K562 (cell line): ENCODE measurements around the gene MAGI1. TPM values are rescaled to one million over a fixed set of nuclear protein-coding genes. Genes with fewer than 3 reads are reported as not detected.

Experiments used
- BCOR ChIP-seq: fragments of 450-650 bp; IDR thresholded peaks from 2 replicates; pipeline ENCODE4 v1.6.1; 2016
- CAMTA2 ChIP-seq: fragments of 250-450 bp; sonication (Bioruptor Pico); conservative IDR thresholded peaks from 2 replicates; pipeline ENCODE4 v1.5.1; 2022
- CHD7 ChIP-seq: fragments of 200-600 bp; sonication (generic); IDR thresholded peaks from one replicate; pipeline ENCODE4 v1.6.1; 2012; ENCODE audit warnings: mild to moderate bottlenecking, low read depth, low read length, inconsistent platforms
- L3MBTL2 ChIP-seq: fragments of 450-650 bp; IDR thresholded peaks from 2 replicates; pipeline ENCODE4 v1.6.1; 2016; ENCODE audit warnings: mild to moderate bottlenecking, moderate library complexity
- MAFK ChIP-seq: IDR thresholded peaks from 2 replicates; pipeline ENCODE4 v1.6.1; 2011; ENCODE audit warnings: low read length, improper control_type of control experiment
- NCOA6 ChIP-seq: fragments of 450-650 bp; IDR thresholded peaks from 2 replicates; pipeline ENCODE4 v1.6.1; 2017; ENCODE audit warnings: mild to moderate bottlenecking
- TAL1 ChIP-seq: fragments of 450-650 bp; IDR thresholded peaks from 2 replicates; pipeline ENCODE4 v1.6.1; 2016; ENCODE audit warnings: mild to moderate bottlenecking
- ZNF175 ChIP-seq: fragments of 200-800 bp; sonication (Bioruptor generic); IDR thresholded peaks from 2 replicates; pipeline ENCODE4 v1.6.1; 2016; ENCODE audit warnings: low read depth, mild to moderate bottlenecking, missing genetic modification characterization, missing compliant biosample characterization
- ZNF512 ChIP-seq: IDR thresholded peaks from 2 replicates; pipeline ENCODE4 v1.6.1; 2016; ENCODE audit warnings: missing genetic modification characterization, missing compliant biosample characterization
- polyA plus RNA-seq, 8 experiments: library from polyadenylated mRNA; depleted of rRNA in 4 of 8; stranded (reverse) in 5 of 8; unstranded in 3 of 8; fragments of >200 nt; fragmentation: Nextera tagmentation in 2 of 8; fragmentation: Illumina TruSeq in 1 of 8; extraction: Ambion mirVana in 2 of 8; extraction: Trizol in 1 of 8; gene quantifications; 2 replicates each; pipeline versions ENCODE4 v1.2.1 to v1.2.3, GENCODE V29; 2011 to 2014; ENCODE audit warnings: inconsistent platforms in 1 of 8, missing spikeins in 1 of 8
- total RNA-seq, 7 experiments: library from RNA; depleted of rRNA in 6 of 7; stranded (reverse); fragments of >200 nt in 6 of 7; fragmentation: Illumina TruSeq in 2 of 7; extraction: Trizol in 2 of 7; gene quantifications; 2 replicates each; pipeline versions ENCODE4 v1.2.1 to v1.2.3, GENCODE V29; 2011 to 2021; ENCODE audit warnings: low replicate concordance in 1 of 7
- TF ChIP-seq, protein P1 (sequence below), 3 experiments: fragments of 200-800 bp in 1 of 3; fragments of 250-450 bp in 1 of 3; fragments of 450-650 bp in 1 of 3; sonication (Bioruptor Pico) in 1 of 3; sonication (Bioruptor generic) in 1 of 3; formaldehyde crosslinking in 1 of 3; IDR thresholded peaks; 2 replicates each; pipeline versions ENCODE4 v1.6.1 to v1.8.0; 2016 to 2022; ENCODE audit warnings: mild to moderate bottlenecking in 2 of 3, missing genetic modification characterization in 2 of 3, missing compliant biosample characterization in 1 of 3, moderate library complexity in 1 of 3

Gene MAGI1
- total and polyA plus RNA-seq, 9 of the 15 experiments (the other 6 are each of a cell fraction or from before 2014, with no cell fraction given), result 7.8 to 59.4 (median 43.2) TPM

DNA sequence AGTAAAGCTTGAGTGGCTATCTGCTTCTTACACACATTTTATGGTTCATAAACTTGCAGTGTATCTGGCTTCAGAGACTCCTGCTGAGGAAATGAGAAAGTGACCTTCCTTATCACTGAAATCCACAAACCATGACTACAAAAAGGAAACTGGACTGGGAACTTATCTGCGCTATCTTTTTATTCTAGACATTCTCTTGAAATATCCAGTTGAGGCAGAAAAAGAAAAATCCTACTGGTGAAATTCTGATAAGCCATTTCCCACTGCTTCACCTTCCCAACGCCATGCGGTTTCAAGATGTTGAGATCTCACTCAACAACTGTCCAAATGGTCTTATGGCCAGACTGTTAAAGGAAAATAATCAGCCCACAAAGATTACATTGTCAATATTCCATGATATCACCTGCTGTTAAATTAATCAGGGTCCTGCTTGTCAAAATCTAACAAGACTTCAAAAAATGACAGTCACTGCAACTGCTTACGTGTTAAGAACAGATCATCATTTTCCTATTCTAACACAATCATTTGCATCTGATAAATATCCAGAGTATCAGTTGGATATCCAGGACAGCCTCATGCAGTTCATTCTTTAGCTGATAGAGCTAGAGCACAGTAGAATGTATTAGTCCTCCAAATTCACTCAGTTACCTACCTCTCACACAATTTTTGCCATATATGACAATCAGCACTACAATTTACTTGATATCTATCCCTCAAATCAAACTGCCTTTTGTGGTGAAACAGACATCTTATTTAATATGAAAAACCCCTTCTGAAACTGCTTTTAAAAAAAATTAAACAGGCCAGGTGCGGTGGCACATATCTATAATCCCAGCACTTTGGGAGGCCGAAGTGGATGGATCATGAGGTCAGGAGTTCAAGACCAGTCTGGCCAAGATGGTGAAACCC, 538.1 kb downstream of the MAGI1 start (continued):
- TF ChIP-seq ZNF512 (tag) (no peak), ZNF175 (CRISPR knock-in tag) (peak; percentile 66; the same call in 1 of the 2 replicates), CHD7 (no peak), TAL1 (peak; percentile 95), MAFK (no peak), BCOR (0 out of 2 replicates have a peak, but pooled peaks have one; percentile 28), L3MBTL2 (peak; percentile 75), NCOA6 (no peak), CAMTA2 (CRISPR knock-in tag) (no peak)
- TF ChIP-seq, protein P1, sequence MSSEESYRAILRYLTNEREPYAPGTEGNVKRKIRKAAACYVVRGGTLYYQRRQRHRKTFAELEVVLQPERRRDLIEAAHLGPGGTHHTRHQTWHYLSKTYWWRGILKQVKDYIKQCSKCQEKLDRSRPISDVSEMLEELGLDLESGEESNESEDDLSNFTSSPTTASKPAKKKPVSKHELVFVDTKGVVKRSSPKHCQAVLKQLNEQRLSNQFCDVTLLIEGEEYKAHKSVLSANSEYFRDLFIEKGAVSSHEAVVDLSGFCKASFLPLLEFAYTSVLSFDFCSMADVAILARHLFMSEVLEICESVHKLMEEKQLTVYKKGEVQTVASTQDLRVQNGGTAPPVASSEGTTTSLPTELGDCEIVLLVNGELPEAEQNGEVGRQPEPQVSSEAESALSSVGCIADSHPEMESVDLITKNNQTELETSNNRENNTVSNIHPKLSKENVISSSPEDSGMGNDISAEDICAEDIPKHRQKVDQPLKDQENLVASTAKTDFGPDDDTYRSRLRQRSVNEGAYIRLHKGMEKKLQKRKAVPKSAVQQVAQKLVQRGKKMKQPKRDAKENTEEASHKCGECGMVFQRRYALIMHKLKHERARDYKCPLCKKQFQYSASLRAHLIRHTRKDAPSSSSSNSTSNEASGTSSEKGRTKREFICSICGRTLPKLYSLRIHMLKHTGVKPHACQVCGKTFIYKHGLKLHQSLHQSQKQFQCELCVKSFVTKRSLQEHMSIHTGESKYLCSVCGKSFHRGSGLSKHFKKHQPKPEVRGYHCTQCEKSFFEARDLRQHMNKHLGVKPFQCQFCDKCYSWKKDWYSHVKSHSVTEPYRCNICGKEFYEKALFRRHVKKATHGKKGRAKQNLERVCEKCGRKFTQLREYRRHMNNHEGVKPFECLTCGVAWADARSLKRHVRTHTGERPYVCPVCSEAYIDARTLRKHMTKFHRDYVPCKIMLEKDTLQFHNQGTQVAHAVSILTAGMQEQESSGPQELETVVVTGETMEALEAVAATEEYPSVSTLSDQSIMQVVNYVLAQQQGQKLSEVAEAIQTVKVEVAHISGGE (CRISPR knock-in tag; IDR thresholded peaks at IDR 0.05), result peak in 1 of 3 experiments; percentile 52; a peak in 1 of 6 replicates
